GM11168 (cell line): Measurements from ENCODE around the gene ALX3.
"Not testable (repeated sequence)": the region's sequence is repeated elsewhere in the genome, so short reads cannot be mapped to it uniquely, and the experiment has no call there.

ENCODE experiments used
- in situ Hi-C: fragments of 300-500 bp; cut with MboI; formaldehyde crosslinking; loops from one replicate; pipeline ENCODE4 v1.12.0; 2022; ENCODE audit warnings: low sequenced_read_pairs; ENCODE audit not compliant: unreplicated experiment

The ALX3 gene

DNA sequence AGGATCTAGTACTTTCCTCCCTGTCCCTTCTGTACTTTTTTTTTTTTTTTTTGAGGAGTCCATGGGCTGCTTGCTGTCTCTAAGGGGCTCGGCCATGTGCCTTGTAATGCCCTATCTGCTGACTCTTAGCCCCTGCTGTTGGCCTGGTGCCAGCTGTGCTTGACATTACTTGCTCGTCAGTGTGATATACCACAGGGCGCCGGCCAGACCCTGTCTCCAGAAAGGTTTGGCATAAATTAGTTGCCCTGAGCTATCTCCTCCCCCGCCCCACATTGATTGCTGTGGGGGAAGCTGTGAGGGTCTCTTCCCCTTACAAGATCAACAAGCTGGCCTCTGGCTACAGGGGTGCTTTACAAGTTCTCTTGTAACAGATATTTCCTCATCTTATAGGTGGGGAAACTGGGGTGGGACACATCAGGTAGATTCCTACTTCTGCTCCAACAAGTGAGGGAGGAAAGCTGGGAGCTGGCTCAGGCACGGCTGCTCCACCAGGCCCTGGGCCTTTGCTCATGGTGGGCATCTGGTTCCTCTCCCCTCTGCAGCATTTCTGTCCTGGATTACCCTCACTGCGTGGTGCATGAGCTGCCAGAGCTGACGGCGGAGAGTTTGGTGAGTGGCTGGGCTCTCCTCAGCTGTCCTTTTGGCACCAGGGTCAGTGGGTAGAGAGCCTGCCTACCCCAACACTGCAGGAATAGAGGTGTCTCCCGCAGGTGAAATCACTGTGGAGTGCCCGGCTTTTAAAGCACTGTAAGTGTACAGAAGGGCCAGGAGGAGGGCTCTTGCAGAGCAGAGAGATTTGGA is 20.5 kb downstream of the ALX3 start:
- in situ Hi-C loops: no loop called here

DNA sequence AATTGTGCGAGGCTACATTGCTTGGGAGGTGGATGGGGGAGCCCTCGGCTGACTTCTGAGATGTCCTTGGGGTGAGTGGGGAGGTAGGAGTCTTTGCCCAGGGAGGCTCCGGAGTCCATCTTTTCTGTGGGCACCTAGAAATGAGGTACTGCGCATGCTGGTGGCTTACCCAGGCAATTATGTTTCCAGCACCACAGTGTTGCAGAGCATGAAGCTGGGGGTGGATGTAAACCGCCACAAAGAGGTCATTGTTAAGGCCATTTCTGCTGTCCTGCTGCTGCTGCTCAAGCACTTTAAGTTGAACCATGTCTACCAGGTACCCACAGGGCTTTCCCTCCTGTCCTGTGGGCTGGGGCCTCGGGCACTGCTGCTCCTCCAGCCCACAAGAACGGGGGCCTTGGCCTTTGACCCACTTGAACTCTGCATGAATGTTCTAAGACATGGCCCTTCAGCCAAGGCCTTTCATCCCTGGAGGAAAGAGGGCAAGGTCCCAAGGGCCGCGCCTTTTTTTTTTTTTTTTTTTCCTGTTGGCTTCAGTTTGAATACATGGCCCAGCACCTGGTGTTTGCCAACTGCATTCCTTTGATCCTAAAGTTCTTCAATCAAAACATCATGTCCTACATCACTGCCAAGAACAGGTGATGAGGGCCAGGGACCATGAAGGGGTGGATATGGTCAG is 21.4 kb downstream of the ALX3 start:
- in situ Hi-C loops: no loop called here

- in situ Hi-C loops: no loop called here
Observed at GRCh38 chr1:110048240-110048639, 22.2 kb downstream of the ALX3 start.

DNA sequence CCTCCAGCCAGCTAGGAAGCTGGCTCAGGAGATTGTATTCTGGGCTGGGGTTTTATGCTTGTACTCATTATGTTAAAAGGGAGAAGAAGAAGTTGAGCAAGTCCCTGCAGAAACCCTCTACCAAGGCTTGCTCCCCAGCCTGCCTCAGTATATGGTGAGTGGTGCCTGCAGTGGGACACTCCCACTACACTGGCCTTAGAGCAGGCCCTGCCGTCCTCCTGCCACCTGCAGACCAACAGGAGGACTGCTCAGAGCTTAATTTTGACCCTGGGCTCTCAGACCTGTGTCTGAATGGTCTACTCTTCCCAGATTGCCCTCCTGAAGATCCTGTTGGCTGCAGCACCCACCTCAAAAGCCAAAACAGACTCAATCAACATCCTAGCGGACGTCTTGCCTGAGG is 23.0 kb downstream of the ALX3 start:
- in situ Hi-C loops: no loop called here

DNA sequence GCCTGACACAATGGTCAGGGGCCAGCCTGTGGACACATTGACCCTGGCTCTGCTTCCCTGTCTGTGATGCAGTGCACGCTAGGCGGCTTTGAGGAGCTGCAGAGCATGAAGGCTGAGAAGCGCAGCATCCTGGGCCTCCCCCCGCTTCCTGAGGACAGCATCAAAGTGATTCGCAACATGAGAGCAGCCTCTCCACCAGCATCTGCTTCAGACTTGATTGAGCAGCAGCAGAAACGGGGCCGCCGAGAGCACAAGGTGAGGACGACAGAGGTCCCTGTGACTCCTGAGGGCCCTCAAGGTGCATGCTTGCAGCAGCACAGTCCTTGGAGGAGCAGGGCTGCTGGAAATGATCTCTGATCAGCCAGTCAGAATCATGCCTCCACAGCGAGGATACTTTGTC is 27.5 kb downstream of the ALX3 start:
- in situ Hi-C loops: no loop called here

GRCh38 chr1:110040548-110040947 is 29.9 kb downstream of the ALX3 start:
- in situ Hi-C loops: no loop called here

- in situ Hi-C loops: no loop called here
Observed at GRCh38 chr1:110039641-110040040, 30.8 kb downstream of the ALX3 start.

- in situ Hi-C loops: no loop called here
Observed at GRCh38 chr1:110038271-110038670, 32.2 kb downstream of the ALX3 start.

DNA sequence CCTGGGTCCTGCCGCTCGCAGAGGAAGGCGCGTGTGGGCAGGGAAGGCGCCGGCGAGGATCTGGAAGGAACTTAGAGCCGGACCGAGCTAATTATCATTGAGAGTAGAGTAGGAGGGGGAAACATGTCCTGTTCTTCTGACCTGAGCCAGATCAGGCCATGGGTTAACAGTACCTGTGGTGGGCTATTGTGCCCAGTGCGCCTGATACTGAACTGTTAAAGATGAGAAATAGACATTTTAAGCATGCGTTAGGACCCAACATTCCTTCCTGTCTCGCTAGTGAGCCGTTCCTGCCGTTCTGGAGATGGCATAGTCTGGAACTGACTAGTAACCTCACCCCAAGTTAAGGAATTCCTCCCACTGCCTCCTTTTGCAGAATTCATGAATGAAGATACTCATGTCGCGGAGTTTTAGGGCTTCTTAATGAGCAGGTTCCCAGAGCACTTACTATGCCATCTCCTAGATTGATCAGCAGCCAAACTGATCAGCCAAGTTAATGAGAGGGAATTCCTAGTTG is 35.2 kb downstream of the ALX3 start:
- in situ Hi-C loops: no loop called here

DNA sequence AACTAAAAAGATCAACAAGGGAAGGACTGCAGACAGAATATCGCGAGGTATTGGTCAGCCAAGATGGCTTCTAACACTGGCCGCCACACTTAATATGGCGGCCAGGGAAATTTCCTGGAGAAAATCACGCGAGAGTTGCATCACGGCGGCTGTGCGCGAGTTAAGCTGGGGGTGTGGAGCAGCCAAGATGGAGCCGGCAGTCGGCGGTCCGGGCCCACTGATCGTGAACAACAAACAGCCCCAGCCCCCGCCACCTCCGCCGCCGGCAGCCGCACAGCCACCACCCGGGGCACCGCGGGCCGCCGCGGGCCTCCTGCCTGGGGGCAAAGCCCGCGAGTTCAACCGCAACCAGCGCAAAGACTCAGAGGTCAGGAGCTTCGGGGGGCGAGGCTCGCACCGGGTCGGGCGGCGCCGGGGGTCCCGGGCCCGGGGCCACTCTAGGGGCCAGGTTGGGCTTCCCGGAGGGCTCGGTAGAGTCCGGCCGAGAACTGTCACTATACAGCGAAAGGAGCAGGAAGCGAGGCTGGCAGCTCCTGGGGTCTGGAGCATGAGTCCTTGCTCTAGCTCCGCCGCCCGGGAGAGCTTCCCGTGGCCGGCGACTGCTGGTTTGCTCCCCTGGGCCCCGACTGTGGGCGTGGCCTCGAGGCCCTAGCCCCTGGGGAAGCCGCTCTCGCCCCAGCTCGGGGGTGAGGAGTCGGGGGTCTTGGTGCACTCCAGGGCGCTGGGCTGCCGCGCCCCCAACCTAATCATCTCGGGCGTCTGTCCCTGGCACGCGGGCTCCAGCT is 35.8 kb downstream of the ALX3 start, which contains the start of gene STRIP1:
Gene STRIP1, plus strand, starts transcription at position 174 of the 785 bp plus-strand sequence. Its CDS starts 14 bp downstream, at position 188.
- in situ Hi-C loops: no loop called here

DNA sequence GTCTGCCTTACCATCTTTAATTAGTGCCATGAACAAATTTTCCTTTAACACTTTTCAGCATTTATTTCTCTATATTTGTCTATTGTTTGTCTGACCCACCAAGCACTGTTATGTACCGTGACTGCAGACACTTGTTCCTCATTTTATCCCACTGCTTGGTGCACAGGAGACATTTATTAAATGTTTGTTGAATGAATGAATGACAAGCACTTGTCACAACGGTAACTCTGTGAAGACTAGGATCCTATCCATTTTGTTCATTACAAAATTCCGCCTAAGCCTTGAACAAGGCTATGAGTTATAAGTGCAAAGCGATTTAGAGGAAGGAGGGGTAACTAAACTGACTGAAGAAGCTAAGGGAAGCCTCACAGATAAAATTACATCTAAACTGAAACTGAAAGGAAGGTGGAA is 36.4 kb downstream of the ALX3 start:
- in situ Hi-C loops: no loop called here

GRCh38 chr1:110033421-110033820 is 37.1 kb downstream of the ALX3 start:
- in situ Hi-C loops: no loop called here

DNA sequence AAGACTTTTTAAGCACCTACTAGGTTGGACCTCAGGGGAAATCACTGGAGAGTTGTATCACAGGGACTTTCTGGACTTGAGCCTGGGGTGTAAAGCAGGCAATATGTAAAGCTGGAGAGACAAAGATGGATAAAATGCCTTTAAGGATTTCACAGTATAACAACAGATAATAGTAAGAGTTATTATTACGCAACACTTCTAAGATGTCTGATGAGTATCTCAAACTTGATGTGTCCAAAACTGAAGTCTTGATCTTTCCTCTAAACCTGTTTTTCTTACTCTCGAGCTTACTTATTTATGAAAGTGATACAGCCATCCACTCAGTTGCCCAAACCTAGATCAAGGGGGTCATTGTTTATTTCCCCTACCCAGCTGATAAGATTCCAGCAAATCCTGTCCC is 38.1 kb downstream of the ALX3 start:
- in situ Hi-C loops: no loop called here

DNA sequence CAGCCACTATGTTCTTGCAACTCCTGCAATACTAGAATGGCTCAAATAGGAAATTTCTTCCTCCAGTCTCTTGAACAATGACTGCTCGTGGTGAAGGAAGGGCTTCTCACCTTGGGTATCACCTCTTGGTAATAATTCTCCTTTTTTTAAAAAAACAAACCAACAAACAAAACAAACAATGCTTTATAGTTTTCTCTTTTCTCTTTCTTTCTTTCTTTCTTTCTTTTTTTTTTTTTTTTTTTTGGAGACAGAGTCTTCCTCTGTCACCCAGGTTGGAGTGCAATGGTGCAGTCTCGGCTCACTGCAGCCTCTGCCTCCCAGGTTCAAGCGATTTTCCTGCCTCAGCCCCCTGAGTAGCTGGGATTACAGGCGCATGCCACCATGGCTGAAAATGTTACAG is 39.8 kb downstream of the ALX3 start:
- in situ Hi-C loops: not testable (repeated sequence)

DNA sequence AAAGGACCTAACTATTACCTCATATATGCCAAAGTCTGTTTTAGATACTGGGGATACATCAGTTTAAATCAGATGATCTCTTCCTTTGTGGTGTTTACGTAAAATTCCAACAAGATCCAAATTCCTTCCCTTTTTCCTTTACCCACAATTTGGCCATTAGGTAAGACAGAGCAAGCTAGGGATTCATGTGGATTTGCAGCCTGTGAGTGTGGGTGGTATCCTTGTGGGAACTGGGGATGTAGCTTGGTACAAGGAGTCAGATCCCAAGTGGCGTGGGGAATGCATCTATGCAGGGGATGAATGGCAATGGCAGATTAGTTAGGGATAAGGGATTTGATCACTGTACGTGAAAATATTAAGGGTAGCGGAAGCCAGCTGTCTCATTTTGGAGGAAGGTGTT is 45.9 kb downstream of the ALX3 start:
- in situ Hi-C loops: no loop called here

- in situ Hi-C loops: no loop called here
Observed at GRCh38 chr1:110021285-110021684, 49.2 kb downstream of the ALX3 start.

GRCh38 chr1:110019770-110020169 is 50.7 kb downstream of the ALX3 start:
- in situ Hi-C loops: no loop called here

- in situ Hi-C loops: no loop called here
Observed at GRCh38 chr1:110018396-110018795, 52.1 kb downstream of the ALX3 start.

DNA sequence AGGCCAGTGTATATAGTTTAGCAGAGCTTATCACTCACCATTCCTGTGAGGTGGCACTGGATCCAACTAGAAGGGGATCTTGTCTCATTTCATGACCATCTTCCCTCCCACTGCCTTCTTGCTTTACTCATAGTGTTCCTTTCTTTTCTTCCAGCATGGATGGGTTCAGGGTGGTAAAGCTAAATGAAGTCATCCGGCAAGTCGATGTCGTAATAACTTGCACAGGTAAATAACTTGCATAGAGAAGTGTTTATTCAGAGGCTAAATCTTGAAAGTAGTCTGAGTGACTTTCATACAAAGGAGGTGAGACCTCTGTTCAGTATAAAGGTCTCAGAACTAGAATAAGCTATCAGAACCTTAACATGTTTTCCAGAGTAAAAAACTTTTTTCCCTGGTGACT is 52.7 kb downstream of the ALX3 start:
- in situ Hi-C loops: no loop called here

DNA sequence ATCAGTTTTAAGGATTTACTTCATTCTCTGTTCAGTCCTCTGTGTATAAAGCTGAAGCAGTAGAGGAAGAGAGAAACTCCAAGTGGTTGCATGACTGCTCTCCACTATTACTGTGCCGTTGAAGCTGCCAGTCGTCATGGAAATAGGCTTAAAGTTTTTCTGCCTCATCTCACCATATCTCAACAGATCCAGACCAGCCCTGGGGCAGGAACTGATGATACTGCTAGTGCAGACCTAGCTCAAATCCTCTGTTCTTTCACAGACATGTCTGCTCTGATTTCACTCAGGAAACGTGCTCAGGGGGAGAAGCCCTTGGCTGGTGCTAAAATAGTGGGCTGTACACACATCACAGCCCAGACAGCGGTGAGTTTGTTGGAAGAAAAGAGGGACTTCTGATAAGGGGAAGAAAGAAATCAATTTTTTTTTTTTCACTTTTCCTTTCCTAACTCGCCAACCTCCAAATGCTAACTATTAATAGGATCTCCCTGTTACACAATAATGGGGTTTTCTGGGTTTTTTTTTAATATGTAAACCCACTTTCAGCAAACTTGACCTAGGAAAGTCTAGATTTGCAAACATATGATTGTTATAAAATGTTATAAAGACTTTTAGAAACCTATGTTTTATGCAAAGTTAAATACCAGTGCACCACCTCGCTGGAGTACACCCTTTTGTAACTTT is 58.2 kb downstream of the ALX3 start:
- in situ Hi-C loops: no loop called here
